GM21367 (cell line): Measurements from ENCODE around the gene ST6GAL1.
"Not testable (repeated sequence)": the region's sequence is repeated elsewhere in the genome, so short reads cannot be mapped to it uniquely, and the experiment has no call there.

Experiments used
- ATAC-seq: cut with Tn5 transposase; IDR thresholded peaks from one replicate; pipeline ENCODE4 v1.9.1; 2021; ENCODE audit not compliant: unreplicated experiment

ST6GAL1 gene

GRCh38 chr3:186966406-186966805 is 36.1 kb downstream of the ST6GAL1 start:
- ATAC-seq, result no peak

- ATAC-seq, result not testable (repeated sequence)
Observed at GRCh38 chr3:186967236-186967635, 36.9 kb downstream of the ST6GAL1 start.

- no peak for ATAC-seq
Observed at GRCh38 chr3:186967686-186968085, 37.4 kb downstream of the ST6GAL1 start.

- ATAC-seq, result no peak
Observed at GRCh38 chr3:186969607-186970006, 39.3 kb downstream of the ST6GAL1 start.

- not testable (repeated sequence) for ATAC-seq
Observed at GRCh38 chr3:186971106-186971505, 40.8 kb downstream of the ST6GAL1 start.

GRCh38 chr3:186971578-186971977 is 41.3 kb downstream of the ST6GAL1 start:
- no peak for ATAC-seq

GRCh38 chr3:186973702-186974101 is 43.4 kb downstream of the ST6GAL1 start:
- no peak for ATAC-seq

GRCh38 chr3:186974824-186975313 is 44.5 kb downstream of the ST6GAL1 start:
- ATAC-seq, result no peak

- ATAC-seq, result no peak
Observed at GRCh38 chr3:186975726-186976125, 45.4 kb downstream of the ST6GAL1 start.

GRCh38 chr3:186976837-186977750 is 46.8 kb downstream of the ST6GAL1 start:
- ATAC-seq, result no peak

- no peak for ATAC-seq
Observed at GRCh38 chr3:186978712-186979111, 48.4 kb downstream of the ST6GAL1 start.

- ATAC-seq, result no peak
Observed at GRCh38 chr3:186979852-186980251, 49.5 kb downstream of the ST6GAL1 start.

- no peak for ATAC-seq
Observed at GRCh38 chr3:186980989-186981388, 50.7 kb downstream of the ST6GAL1 start.

- no peak for ATAC-seq
Observed at GRCh38 chr3:186983659-186984058, 53.3 kb downstream of the ST6GAL1 start.

- ATAC-seq, result no peak
Observed at GRCh38 chr3:186984064-186984463, 53.7 kb downstream of the ST6GAL1 start.

GRCh38 chr3:186985661-186986364 is 55.5 kb downstream of the ST6GAL1 start:
- peak; percentile 37 for ATAC-seq

GRCh38 chr3:186986406-186986805 is 56.1 kb downstream of the ST6GAL1 start:
- ATAC-seq, result no peak

- ATAC-seq, result no peak
Observed at GRCh38 chr3:186986816-186987215, 56.5 kb downstream of the ST6GAL1 start.

- ATAC-seq, result peak; percentile 66
Observed at GRCh38 chr3:186988806-186989205, 58.5 kb downstream of the ST6GAL1 start.

- no peak for ATAC-seq
Observed at GRCh38 chr3:186989429-186989828, 59.1 kb downstream of the ST6GAL1 start.

GRCh38 chr3:186990277-186990676 is 60.0 kb downstream of the ST6GAL1 start:
- ATAC-seq, result no peak

- no peak for ATAC-seq
Observed at GRCh38 chr3:186990878-186991308, 60.6 kb downstream of the ST6GAL1 start.
